Peyer's patch (tissue), 4 donors: ENCODE measurements around the gene SIGLEC6.

ENCODE experiments used
- POLR2A ChIP-seq, 2 donors: fragments of 450-650 bp; IDR thresholded peaks; one replicate each; pipeline ENCODE4 v1.5.1; 2017; ENCODE audit warnings: antibody characterized with exemption in 2 of 2, mild to moderate bottlenecking in 2 of 2, moderate library complexity in 2 of 2
- TF ChIP-seq, protein P1 (sequence below), 6 experiments: fragments of 450-650 bp in 4 of 6; fragments of 200-600 bp in 2 of 6; sonication (generic) in 1 of 6; IDR thresholded peaks; one replicate each; pipeline ENCODE4 v1.5.1; 2017 to 2019; ENCODE audit warnings: antibody characterized with exemption in 6 of 6, mild to moderate bottlenecking in 3 of 6, moderate library complexity in 1 of 6

DNA sequence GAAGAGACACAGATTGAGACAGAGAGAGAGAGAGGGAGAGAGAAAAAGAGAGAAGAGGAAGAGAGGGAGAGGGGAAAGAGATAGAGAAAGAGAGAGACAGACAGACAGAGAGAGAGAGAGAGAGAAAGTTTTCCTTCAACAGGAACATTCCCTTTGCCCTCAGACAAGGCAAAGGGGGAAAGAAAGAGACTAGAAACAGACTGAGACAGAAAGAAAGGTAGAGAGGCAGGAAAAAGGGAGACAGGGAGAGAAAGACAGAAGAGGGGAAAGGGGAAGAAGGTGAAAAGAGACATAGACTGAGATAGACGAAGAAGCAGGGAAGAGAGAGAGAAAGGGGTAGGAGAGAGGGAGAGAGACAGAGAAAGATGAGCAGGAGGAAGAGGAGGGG is 21.1 kb upstream of the SIGLEC6 start:
- TF ChIP-seq, protein P1, sequence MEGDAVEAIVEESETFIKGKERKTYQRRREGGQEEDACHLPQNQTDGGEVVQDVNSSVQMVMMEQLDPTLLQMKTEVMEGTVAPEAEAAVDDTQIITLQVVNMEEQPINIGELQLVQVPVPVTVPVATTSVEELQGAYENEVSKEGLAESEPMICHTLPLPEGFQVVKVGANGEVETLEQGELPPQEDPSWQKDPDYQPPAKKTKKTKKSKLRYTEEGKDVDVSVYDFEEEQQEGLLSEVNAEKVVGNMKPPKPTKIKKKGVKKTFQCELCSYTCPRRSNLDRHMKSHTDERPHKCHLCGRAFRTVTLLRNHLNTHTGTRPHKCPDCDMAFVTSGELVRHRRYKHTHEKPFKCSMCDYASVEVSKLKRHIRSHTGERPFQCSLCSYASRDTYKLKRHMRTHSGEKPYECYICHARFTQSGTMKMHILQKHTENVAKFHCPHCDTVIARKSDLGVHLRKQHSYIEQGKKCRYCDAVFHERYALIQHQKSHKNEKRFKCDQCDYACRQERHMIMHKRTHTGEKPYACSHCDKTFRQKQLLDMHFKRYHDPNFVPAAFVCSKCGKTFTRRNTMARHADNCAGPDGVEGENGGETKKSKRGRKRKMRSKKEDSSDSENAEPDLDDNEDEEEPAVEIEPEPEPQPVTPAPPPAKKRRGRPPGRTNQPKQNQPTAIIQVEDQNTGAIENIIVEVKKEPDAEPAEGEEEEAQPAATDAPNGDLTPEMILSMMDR (IDR thresholded peaks at IDR 0.05), result no peak
- TF ChIP-seq POLR2A (IDR thresholded peaks at IDR 0.05), result no peak
